Neural progenitor cell (in vitro differentiated cells): ENCODE results near the gene MEGF8. TPM values are rescaled to one million over a fixed set of nuclear protein-coding genes. Genes with fewer than 3 reads are reported as not detected.
A peak's percentile ranks its signal among the peaks of the same experiment; 100 is the strongest.

ENCODE experiments used
- DNase-seq: peaks from one replicate; pipeline ENCODE4 v3.0.0-alpha.2; 2016; ENCODE audit warnings: low spot score
- H2AFZ ChIP-seq: fragments of 200-600 bp; sonication (generic); replicated peaks from 2 replicates; pipeline ENCODE4 v1.6.1; 2016; ENCODE audit warnings: antibody characterized with exemption
- H3F3A ChIP-seq: fragments of 200-600 bp; sonication (generic); 2 replicates; pipeline ENCODE4 v1.6.1; 2016; ENCODE audit warnings: antibody characterized with exemption, low read depth
- H3K27ac ChIP-seq: fragments of 200-600 bp; sonication (generic); 2 replicates; pipeline ENCODE4 v1.5.1; 2016; ENCODE audit warnings: mild to moderate bottlenecking
- H3K27me3 ChIP-seq: fragments of 200-600 bp; sonication (generic); 2 replicates; pipeline ENCODE4 v1.6.1; 2016; ENCODE audit warnings: mild to moderate bottlenecking, moderate library complexity
- H3K36me3 ChIP-seq: fragments of 200-600 bp; sonication (generic); 2 replicates; pipeline ENCODE4 v1.5.1; 2016
- H3K4me1 ChIP-seq: fragments of 200-600 bp; sonication (generic); 2 replicates; pipeline ENCODE4 v1.6.1; 2016; ENCODE audit warnings: mixed run types
- H3K4me2 ChIP-seq: fragments of 200-600 bp; sonication (generic); 2 replicates; pipeline ENCODE4 v1.6.1; 2016
- H3K4me3 ChIP-seq: fragments of 200-600 bp; sonication (generic); 2 replicates; pipeline ENCODE4 v1.5.1; 2016
- H3K79me2 ChIP-seq: fragments of 200-600 bp; sonication (generic); 2 replicates; pipeline ENCODE4 v1.6.1; 2016; ENCODE audit warnings: low read depth
- H3K9ac ChIP-seq: fragments of 200-600 bp; sonication (generic); 2 replicates; pipeline ENCODE4 v1.6.1; 2016
- H3K9me3 ChIP-seq: fragments of 200-600 bp; sonication (generic); 2 replicates; pipeline ENCODE4 v1.5.1; 2016; ENCODE audit warnings: low read depth
- H4K20me1 ChIP-seq: fragments of 200-600 bp; sonication (generic); 2 replicates; pipeline ENCODE4 v1.6.1; 2016; ENCODE audit warnings: low read depth
- H3K27ac Mint-ChIP-seq: 3 replicates; pipeline ENCODE4 v1.8.0; 2021; ENCODE audit warnings: mixed read lengths
- H3K27me3 Mint-ChIP-seq: 2 replicates; pipeline ENCODE4 v1.8.0; 2022; ENCODE audit warnings: low read depth, mild to moderate bottlenecking, inconsistent platforms, moderate library complexity, mixed read lengths; ENCODE audit not compliant: insufficient read depth
- H3K36me3 Mint-ChIP-seq: 3 replicates; pipeline ENCODE4 v1.8.0; 2021; ENCODE audit warnings: mixed read lengths
- H3K4me1 Mint-ChIP-seq: 3 replicates; pipeline ENCODE4 v1.8.0; 2021; ENCODE audit warnings: mixed read lengths
- H3K4me3 Mint-ChIP-seq: 3 replicates; pipeline ENCODE4 v1.8.0; 2021; ENCODE audit warnings: mild to moderate bottlenecking, moderate library complexity, mixed read lengths
- H3K9me3 Mint-ChIP-seq: 3 replicates; pipeline ENCODE4 v1.8.0; 2020; ENCODE audit warnings: mixed read lengths
- EZH2 ChIP-seq: fragments of 200-600 bp; sonication (generic); IDR thresholded peaks from 2 replicates; pipeline ENCODE4 v1.6.1; 2017; ENCODE audit warnings: antibody characterized with exemption, mild to moderate bottlenecking, moderate library complexity
- EZH2phosphoT487 ChIP-seq: fragments of 200-600 bp; sonication (generic); IDR thresholded peaks from 2 replicates; pipeline ENCODE4 v1.6.1; 2017; ENCODE audit warnings: antibody characterized with exemption
- total RNA-seq: library from RNA; depleted of rRNA; stranded (reverse); fragments of >200 nt; gene quantifications from 2 replicates; pipeline ENCODE4 v1.2.3, GENCODE V29; 2015; ENCODE audit warnings: low replicate concordance
- TF ChIP-seq, protein P1 (sequence below): fragments of 200-600 bp; sonication (generic); IDR thresholded peaks from 2 replicates; pipeline ENCODE4 v1.5.1; 2017; ENCODE audit warnings: antibody characterized with exemption, mild to moderate bottlenecking

Gene MEGF8
- total RNA-seq, 1 donor from 2014 or later: 7.3 TPM

DNA sequence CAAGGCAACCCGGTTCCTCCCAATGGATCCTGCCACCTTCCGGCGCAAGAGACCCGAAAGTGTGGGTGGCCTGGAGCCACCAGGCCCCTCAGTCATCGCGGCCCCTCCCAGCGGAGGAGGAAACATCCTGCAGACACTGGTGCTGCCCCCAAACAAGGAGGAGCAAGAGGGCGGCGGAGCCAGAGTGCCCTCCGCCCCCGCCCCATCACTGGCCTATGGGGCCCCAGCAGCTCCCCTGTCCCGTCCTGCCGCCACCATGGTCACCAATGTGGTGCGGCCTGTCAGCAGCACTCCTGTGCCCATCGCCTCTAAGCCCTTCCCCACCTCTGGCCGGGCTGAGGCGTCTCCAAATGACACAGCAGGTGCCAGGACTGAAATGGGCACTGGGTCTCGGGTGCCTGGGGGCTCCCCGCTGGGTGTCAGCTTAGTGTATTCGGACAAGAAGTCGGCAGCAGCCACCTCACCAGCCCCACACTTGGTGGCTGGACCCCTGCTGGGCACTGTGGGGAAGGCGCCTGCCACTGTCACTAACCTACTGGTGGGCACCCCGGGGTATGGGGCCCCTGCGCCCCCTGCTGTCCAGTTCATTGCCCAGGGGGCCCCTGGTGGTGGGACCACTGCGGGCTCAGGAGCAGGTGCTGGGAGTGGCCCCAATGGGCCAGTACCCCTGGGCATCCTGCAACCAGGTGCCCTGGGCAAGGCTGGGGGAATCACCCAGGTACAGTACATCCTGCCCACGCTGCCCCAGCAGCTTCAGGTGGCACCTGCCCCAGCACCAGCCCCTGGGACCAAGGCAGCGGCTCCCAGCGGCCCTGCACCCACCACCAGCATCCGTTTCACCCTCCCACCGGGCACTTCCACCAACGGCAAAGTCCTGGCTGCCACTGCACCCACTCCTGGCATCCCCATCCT, 34.7 kb upstream of the MEGF8 start:
- H3K4me3 ChIP-seq: no peak overlapping the region
- H2AFZ ChIP-seq: no peak overlapping the region
- H3K79me2 ChIP-seq: peaks cover 13% of the 10 kb centered on the region
- H3K36me3 Mint-ChIP-seq: peaks cover 18% of the 10 kb centered on the region
- peaks cover 4% of the 10 kb centered on the region for H3K27me3 Mint-ChIP-seq
- peaks cover 60% of the 10 kb centered on the region for H4K20me1 ChIP-seq
- no peak overlapping the region for H3K4me2 ChIP-seq
- no peaks in the 10 kb centered on the region for H3K36me3 ChIP-seq
- no peak overlapping the region for H3K27ac Mint-ChIP-seq
- peaks cover 16% of the 10 kb centered on the region for H3F3A ChIP-seq
- peaks cover 3% of the 10 kb centered on the region for H3K4me1 ChIP-seq
- H3K4me3 Mint-ChIP-seq: no peak overlapping the region
- H3K9me3 ChIP-seq: no peaks in the 10 kb centered on the region
- no peaks in the 10 kb centered on the region for H3K9me3 Mint-ChIP-seq
- no peaks in the 10 kb centered on the region for H3K27me3 ChIP-seq
- H3K4me1 Mint-ChIP-seq: peaks cover 8% of the 10 kb centered on the region
- no peak overlapping the region for H3K27ac ChIP-seq
- TF ChIP-seq, protein P1, sequence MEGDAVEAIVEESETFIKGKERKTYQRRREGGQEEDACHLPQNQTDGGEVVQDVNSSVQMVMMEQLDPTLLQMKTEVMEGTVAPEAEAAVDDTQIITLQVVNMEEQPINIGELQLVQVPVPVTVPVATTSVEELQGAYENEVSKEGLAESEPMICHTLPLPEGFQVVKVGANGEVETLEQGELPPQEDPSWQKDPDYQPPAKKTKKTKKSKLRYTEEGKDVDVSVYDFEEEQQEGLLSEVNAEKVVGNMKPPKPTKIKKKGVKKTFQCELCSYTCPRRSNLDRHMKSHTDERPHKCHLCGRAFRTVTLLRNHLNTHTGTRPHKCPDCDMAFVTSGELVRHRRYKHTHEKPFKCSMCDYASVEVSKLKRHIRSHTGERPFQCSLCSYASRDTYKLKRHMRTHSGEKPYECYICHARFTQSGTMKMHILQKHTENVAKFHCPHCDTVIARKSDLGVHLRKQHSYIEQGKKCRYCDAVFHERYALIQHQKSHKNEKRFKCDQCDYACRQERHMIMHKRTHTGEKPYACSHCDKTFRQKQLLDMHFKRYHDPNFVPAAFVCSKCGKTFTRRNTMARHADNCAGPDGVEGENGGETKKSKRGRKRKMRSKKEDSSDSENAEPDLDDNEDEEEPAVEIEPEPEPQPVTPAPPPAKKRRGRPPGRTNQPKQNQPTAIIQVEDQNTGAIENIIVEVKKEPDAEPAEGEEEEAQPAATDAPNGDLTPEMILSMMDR: peak; percentile 31
- TF ChIP-seq EZH2phosphoT487 (no peak), EZH2 (no peak)
- no peak overlapping the region for H3K9ac ChIP-seq
- peak; percentile 43 for DNase-seq

DNA sequence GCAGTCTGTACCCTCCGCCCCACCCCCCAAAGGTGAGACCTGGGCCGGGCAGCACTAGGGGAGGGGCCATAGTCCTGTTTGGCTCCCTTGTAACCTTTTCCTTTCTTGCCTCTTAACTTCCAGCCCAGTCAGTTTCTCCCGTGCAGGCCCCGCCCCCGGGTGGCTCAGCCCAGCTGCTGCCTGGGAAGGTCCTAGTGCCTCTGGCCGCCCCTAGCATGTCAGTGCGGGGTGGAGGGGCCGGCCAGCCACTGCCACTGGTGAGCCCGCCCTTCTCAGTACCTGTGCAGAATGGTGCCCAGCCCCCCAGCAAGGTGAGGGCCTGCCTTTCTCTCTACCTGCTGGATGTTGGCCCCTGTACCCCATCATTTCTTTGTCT, 34.0 kb upstream of the MEGF8 start:
- no peaks in the 10 kb centered on the region for H3K27me3 ChIP-seq
- Mint-ChIP-seq H3K36me3 (peaks cover 15% of the 10 kb centered on the region), H3K9me3 (no peaks in the 10 kb centered on the region), H3K27me3 (peaks cover 3% of the 10 kb centered on the region), H3K4me1 (peaks cover 2% of the 10 kb centered on the region), H3K4me3 (no peak overlapping the region), H3K27ac (no peak overlapping the region)
- no peak for DNase-seq
- no peak overlapping the region for H3K4me2 ChIP-seq
- no peak overlapping the region for H3K4me3 ChIP-seq
- H3K9me3 ChIP-seq: no peaks in the 10 kb centered on the region
- peaks cover 60% of the 10 kb centered on the region for H4K20me1 ChIP-seq
- peak overlapping the region; percentile 13 for H3K27ac ChIP-seq
- H2AFZ ChIP-seq: no peak overlapping the region
- TF ChIP-seq EZH2 (no peak), EZH2phosphoT487 (no peak)
- TF ChIP-seq, protein P1: no peak
- peaks cover 6% of the 10 kb centered on the region for H3K79me2 ChIP-seq
- H3K36me3 ChIP-seq: no peaks in the 10 kb centered on the region
- H3K9ac ChIP-seq: no peak overlapping the region
- peaks cover 23% of the 10 kb centered on the region for H3F3A ChIP-seq
- no peaks in the 10 kb centered on the region for H3K4me1 ChIP-seq

DNA sequence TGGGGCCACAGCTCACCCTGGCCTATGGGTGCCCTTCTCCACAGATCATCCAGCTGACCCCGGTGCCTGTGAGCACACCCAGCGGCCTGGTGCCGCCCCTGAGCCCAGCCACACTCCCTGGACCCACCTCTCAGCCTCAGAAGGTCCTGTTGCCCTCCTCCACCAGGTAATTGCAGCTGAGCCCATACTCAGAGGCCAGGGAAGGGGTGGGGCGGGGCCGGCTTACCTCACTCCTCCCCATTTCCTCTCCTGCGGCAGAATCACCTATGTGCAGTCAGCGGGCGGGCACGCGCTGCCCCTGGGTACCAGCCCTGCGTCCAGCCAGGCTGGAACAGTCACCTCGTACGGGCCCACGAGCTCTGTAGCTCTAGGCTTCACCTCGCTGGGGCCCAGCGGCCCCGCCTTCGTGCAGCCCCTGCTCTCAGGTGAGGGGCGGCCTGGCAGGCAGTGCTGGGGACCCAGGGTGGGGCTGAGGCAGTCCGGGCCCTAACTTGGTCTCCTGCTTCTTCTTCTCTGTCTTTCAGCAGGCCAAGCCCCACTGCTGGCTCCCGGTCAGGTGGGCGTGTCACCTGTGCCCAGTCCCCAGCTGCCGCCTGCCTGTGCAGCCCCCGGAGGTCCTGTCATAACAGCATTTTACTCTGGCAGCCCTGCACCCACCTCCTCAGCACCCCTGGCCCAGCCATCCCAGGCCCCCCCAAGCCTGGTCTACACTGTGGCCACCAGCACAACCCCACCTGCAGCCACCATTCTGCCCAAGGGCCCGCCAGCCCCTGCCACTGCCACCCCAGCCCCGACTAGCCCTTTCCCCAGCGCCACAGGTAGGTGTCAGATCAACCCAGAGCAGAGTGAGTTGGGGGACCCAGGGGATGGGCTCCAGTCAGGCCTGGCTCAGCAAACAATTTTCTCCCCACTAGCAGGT, 33.1 kb upstream of the MEGF8 start:
- Histone ChIP-seq H3F3A (peaks cover 30% of the 10 kb centered on the region), H4K20me1 (peaks cover 55% of the 10 kb centered on the region), H3K4me1 (no peaks in the 10 kb centered on the region), H3K9ac (no peak overlapping the region), H3K27ac (peak overlapping the region; percentile 13), H3K79me2 (no peaks in the 10 kb centered on the region), H3K27me3 (no peaks in the 10 kb centered on the region), H3K36me3 (no peaks in the 10 kb centered on the region), H3K9me3 (no peaks in the 10 kb centered on the region), H3K4me2 (no peak overlapping the region), H3K4me3 (no peak overlapping the region), H2AFZ (no peak overlapping the region)
- DNase-seq: no peak
- H3K9me3 Mint-ChIP-seq: no peaks in the 10 kb centered on the region
- TF ChIP-seq EZH2phosphoT487 (no peak), EZH2 (no peak)
- TF ChIP-seq, protein P1: no peak
- no peak overlapping the region for H3K27ac Mint-ChIP-seq
- peaks cover 5% of the 10 kb centered on the region for H3K27me3 Mint-ChIP-seq
- H3K4me3 Mint-ChIP-seq: peak overlapping the region; percentile 14
- H3K4me1 Mint-ChIP-seq: peaks cover 2% of the 10 kb centered on the region
- H3K36me3 Mint-ChIP-seq: peaks cover 16% of the 10 kb centered on the region
